ENCODE data around the gene DNAJC22.

The DNAJC22 gene

DNA sequence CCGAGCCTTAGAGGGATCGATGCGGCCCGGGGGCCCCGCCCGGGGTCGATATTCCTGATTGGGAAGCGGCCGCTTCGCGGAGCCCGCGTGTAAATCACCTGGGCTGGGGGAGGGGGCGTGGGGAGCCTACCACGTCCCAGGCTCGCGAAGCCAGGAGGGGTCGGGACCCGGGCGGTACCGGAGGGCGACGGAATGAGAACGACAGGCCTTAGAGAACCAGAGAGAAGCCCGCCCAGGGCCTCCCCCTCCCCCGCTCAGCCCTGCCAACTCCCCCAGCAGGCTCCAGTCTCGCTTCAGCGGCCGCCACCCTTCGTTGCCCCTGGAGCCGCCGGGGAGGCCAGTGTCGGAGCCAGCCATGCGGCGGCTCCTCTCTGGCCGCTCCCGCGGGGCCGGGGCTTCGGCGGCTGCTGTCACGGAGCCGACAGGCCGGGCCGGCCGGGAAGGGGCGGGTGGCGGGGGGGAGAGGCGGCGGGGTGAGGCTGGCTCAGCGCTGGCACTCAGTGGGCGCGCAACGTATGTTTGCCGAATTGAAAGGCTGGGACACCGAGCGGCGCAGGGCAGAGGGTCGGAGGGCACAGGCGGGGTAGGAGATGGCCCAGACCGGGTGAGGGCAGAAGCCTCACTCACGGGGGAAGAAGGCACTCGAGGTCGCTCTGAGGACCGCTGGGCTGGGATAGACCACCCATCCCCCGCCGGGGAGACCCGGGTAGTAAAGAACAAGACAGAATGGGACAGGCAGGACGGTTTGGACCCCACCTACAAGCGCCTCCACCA lies 1.4 kb upstream of the DNAJC22 start:
- no peak for DNase-seq

DNA sequence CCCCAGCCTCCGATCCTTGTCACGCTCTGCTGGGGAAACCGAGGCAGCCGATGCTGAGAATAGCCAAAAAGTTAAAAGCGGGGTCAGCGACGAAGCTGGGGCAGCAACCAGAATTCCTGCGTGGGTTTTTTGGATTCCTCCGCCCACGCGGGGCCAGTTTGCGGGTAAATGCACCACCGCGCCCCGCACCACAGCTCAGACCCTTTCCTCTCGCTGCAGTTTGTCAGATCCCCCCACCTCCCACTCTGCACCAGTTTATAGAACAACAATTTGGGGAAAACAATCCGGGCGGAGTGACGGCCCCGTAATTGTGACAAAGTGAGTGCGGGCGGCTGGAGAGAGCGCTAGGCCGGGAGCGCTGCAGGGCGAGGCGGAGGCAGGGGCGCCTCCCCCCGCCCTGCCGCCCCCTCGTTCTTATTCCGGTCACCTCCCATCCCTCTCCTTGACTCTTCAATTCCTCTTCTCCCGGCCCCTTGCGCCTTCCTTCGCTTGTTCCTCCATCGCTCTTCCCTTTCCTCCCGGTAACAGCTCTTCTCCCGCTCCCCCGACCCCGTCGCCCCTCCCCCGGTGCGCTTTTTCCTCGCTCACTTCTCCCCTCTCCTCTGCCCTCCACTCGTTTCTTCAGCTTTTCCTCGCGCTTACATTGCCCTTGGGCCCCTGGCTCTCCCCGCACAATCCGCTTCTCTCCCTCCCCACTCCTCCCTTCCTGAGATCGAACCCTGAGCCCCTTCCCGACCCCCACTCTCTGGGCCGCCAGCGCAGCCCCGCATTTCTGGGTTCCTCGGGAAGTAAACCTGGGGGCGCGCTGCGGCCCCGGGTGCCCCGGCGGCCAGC lies 646 bp upstream of the DNAJC22 start:
- no peak for DNase-seq

DNA sequence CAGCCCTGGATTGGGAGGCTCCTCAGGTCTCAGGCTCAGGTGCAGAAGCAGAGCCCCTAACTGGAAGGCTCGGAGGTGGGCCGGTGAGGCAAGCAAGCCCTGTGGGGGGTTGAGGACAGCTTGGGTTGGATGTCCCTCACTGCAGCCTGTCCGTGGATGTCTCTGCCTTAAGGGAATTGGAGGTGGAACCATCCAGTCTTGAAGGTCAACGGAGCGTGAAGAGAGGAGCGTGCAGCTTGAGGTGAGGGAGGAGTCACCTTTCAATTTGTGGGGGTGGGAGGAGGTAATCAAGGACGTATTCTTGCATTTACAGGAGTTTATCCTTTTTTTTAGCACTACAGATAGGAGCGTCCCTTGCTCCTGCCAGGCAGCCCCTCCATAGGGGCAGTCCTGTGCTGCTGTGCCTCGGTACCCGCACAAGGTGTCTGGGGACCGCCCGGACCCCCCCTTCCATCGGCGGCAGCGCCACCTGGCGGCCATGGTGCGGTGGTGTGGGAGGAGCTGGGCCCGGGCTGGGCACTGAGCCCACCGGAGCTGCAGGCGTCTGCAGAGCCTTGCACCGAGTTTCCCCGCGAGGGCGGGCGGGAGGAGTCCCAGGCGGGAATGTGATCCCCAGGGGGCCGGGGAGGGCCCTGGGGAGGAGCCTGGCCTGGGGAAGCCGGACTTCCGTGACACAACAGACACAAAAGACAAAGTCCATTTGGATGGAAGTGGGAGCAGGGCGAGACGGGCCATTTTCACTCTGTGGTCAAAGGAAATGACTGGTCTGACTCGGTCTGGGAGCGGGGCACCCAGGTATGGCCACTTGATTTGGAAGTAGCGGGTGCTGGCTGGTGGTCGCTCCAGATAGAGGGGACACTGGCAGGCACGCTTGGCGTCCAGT lies 864 bp downstream of the DNAJC22 start:
- DNase-seq = peak; percentile 71

DNA sequence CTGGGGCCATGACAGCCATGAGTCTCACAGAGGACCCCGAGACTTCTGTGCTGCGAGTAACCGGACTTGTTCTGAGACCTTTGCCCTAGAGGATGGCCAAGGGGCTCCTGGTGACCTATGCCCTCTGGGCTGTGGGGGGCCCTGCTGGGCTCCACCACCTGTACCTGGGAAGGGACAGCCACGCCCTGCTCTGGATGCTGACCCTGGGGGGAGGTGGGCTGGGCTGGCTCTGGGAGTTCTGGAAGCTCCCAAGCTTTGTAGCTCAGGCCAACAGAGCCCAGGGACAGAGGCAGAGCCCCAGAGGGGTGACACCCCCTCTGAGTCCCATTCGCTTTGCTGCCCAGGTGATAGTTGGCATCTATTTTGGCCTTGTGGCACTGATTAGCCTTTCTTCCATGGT lies 2.1 kb downstream of the DNAJC22 start:
- DNase-seq = no peak

GRCh38 chr12:49349266-49349665 lies 2.6 kb downstream of the DNAJC22 start:
- no peak for DNase-seq

- DNase-seq = no peak
These were observed 5.7 kb downstream of the DNAJC22 start for GRCh38 chr12:49352351-49352750.

GRCh38 chr12:49355913-49356312 lies 9.2 kb downstream of the DNAJC22 start:
- DNase-seq = no peak

DNA sequence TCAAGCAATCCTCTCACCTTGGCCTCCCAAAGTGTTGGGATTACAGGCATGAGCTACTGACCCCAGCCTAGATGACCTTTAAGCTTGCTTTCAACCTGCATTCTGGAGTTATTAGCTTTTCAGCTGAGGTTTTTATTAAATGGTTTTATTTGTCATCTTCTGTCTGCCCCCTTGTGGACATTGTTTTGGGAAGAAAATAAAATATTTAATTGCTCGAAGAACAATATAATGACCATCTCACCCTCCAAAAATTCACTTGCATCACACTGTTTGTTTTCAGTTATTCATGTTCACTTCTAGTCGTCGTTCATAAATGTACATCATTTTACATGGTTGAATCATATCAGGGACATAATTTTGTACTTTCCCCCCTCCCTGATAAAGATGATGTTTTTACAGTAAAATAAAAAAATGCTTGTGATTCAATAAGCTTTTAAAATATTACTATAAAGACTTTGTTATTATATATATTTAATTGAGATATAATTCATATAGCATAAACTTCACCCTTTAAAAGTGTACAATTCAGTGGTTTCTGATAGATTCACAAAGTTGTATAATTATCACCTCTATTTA lies 10.5 kb downstream of the DNAJC22 start:
- no peak for DNase-seq

- peak; percentile 50 for DNase-seq
These were observed 11.9 kb downstream of the DNAJC22 start for GRCh38 chr12:49358483-49359141.

DNA sequence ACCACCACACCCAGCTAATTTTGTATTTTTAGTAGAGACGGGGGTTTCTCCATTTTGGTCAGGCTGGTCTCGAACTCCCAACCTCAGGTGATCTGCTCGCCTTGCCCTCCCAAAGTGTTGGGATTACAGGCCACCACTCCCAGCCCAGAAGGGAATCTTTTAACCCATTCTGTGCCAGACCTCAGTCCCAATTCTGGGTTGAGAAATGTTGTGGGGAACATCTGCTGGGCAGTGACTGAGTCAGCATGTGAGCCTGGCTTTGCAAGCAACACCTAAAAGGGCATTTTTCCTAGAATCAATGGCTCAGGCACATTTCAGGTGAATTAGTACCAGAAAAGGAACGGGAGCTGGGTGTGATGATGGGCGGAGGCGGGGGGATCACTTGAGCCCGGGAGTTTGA lies 13.0 kb downstream of the DNAJC22 start:
- DNase-seq = no peak

DNA sequence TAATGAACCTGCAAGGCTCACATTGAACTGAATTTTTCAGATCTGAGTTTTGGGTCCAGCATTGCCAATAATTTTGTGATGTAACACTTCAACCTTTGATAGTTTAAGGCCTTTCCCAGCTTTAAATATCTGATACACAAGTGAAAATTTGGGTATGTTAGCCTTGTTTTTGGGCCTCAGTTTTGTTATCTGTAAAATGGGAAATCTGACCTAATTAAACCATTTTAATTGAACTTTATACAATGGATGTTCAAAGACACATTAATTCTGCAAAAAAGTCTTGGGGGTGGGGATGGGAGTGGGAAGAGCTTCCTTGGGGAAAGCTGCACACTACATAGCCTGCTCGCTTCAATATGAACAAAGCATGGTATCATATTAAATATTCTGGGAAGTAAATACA lies 15.4 kb downstream of the DNAJC22 start:
- no peak for DNase-seq

DNA sequence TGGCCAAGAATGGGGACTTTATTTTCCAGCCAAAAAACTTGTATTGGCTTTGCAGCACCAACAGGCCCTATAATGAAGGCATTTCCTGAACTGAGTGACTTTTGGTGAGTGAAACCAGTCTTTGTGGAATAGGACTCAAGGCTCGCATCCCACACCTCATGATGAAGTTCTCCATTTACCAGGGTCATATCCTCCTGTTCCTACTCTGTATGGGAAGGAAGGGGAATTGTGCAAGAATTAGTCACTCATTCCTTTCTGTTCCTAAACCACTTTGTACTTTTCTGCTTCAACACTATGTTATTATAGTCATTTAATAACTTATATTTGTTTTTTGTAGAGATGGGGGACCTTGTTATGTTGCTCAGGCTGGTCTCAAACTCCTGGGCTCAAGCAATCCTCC lies 18.3 kb downstream of the DNAJC22 start:
- DNase-seq = no peak

DNA sequence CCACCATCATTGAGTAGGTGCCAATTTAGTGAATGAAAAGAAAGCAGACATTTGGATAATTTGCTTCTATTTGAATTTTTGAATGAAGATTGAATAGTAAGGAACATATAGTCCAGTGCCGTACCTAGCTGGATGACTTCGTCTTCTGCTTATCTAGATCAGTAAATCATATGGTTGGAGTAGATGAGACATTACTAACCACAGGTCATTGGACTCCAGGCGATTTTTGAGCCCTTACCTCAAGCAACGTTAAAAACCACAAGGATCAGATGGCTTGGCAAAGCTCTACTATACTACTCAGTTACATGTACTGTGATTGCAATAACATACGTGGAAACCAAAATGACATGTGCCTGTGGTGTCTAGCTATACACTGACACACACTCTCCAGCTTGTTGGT lies 18.9 kb downstream of the DNAJC22 start:
- no peak for DNase-seq

GRCh38 chr12:49366096-49366651 lies 19.5 kb downstream of the DNAJC22 start:
- DNase-seq = no peak

DNA sequence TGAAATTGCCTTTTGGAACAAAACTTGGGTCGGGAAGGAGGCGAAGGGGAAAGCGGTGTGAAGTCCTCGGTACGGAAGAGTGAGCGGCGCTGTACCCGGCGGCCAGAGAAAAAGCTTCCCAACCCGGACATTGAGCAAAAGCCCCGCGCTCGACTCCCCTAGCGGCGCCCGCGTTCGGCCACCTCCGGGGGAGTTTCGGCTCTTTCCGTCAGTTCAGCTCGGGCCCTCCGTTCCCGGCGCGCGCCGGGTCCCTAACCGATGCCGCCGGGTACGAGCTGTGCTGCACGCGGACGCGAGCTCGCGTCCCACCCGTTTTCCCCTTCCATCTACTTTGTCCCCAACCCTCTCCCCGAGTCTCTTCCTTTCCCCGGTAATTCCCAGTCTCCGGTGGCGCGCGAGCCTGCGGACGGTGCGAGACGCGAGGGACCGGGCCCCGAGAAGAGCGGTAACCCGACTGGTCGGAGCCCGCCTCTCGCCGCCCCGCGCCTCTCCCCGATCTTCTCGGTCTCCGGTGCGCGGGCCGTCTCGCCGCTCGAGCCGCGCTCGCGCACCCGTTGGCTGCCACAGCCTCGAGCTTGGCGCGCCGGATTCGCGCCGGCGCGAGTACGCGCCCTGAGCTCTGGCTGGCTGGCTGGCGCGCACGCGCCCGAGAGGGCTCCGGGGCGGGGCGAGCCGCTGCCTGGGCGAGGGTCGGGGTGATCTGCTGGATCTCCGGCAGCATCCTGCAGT lies 20.1 kb downstream of the DNAJC22 start:
- DNase-seq = peak; percentile 89

GRCh38 chr12:49367381-49368239 lies 20.9 kb downstream of the DNAJC22 start, which contains the start of gene SPATS2:
TSS of gene SPATS2 (plus strand) at chr12:49367462. CDS start at chr12:49461013, 93,551 bp downstream.
- no peak for DNase-seq

GRCh38 chr12:49368240-49368600 lies 21.5 kb downstream of the DNAJC22 start:
- DNase-seq = no peak

DNA sequence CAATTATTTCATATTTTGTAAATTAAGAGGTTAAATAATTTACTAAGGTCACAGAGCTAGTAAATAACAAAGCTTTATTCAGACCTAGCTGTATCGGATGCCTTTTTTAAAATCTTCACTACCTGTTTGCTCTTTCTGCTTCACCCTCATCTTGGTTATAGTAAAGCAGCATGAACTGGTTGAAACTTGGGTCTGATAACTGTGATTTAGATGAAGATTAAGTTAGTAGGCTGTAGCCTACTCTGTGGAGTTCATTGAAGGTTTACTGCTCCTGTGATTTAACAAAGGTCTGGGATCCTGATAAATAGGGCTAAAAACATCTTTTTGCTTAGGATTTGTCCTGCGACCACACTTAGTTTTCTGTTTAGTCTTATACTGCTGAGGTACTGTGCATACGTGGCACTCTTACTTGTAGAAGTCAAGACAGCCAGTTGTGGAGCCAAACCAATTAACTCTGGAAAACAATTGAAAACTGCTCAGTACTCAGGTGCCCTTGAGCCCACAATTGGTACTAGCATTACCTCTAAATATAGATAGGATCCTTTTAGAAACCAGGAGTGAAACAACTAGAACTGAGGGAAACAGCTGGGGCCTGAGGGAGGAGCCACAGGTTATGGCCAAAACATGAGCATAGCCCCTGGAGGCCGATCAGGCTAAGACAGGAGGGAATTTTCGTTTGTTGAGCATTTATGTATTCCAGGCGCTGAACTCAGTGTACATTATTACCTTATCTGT lies 22.9 kb downstream of the DNAJC22 start:
- DNase-seq = peak; percentile 26

DNA sequence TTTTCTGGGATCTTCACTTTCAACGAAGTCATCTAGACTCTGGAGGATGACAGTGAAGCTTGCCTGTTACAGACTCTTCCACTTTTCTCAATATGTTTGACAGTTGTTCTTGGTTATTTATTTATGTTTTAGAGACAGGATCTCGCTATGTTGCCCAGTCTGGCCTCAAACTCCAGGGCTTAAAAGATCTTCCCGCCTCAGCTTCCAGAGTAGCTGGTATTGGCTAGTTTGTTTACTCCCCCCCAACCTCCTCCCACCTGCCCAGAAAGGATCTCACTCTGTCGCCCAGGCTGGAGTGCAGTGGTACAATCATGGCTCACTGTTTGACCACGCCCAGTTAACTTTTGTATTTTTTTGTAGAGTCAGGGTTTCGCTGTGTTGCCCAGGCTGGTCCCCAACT lies 23.9 kb downstream of the DNAJC22 start:
- DNase-seq = no peak

Data from stimulated activated CD4-positive, alpha-beta T cell treated with anti-CD3 and anti-CD28 coated beads, Interleukin-1b, Interleukin-23, amount 100 ng/mL, for 48 hours (primary cell).